Bronchial epithelial cell (primary cell): ENCODE measurements around the gene SLC6A9. TPM values are rescaled to one million over a fixed set of nuclear protein-coding genes. Genes with fewer than 3 reads are reported as not detected.
A peak's percentile ranks its signal among the peaks of the same experiment; 100 is the strongest.

Source experiments
- DNase-seq: peaks from one replicate; pipeline ENCODE4 v3.0.0-alpha.2; 2010; ENCODE audit warnings: low read depth
- FAIRE-seq: peaks from 2 replicates; lab custom pipeline; 2011; peaks lifted over from hg19 to GRCh38; lab: Jason Lieb, UNC
- H3K27me3 ChIP-seq: 2 replicates; pipeline ENCODE4 v1.5.1; 2011; ENCODE audit warnings: low read length; ENCODE audit not compliant: control insufficient read depth, insufficient read depth
- H3K36me3 ChIP-seq: 2 replicates; pipeline ENCODE4 v1.5.1; 2011; ENCODE audit warnings: low read length; ENCODE audit not compliant: control insufficient read depth, insufficient read depth
- H3K4me3 ChIP-seq: 2 replicates; pipeline ENCODE4 v1.5.1; 2011; ENCODE audit warnings: mild to moderate bottlenecking, low read depth, low read length, control low read depth
- total RNA-seq: library from RNA; depleted of rRNA; stranded (reverse); fragments of >200 nt; gene quantifications from 2 replicates; pipeline ENCODE4 v1.2.1, GENCODE V29; 2014
- TF ChIP-seq, protein P1 (sequence below): IDR thresholded peaks from 2 replicates; pipeline ENCODE4 v1.5.1; 2011; ENCODE audit warnings: mild to moderate bottlenecking, moderate library complexity, low read length, control low read depth, inconsistent platforms; ENCODE audit not compliant: insufficient read depth, severe bottlenecking

The SLC6A9 gene
- total RNA-seq, 1 donor from 2014 or later, result 13.4 TPM

DNA sequence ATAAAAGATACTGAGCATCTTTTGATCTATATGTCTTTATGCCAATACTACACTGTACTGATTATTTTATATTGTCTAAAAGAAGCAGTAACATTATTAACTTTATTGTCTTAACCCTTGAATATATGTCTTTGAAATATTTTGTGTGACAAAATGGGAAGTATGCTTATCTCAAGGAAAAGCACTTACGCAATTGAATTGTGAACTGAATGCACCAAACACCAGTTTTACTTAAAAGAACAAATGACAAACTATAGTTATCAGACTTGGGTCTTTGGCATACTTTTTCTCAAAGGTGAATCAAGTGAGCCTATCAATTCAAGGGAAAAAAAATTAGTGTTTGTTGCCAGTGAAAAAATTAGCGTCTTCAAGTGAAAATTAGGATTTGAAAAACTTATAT, 9.2 kb upstream of the SLC6A9 start:
- H3K27me3 ChIP-seq, result no peaks in the 10 kb centered on the region
- TF ChIP-seq, protein P1, sequence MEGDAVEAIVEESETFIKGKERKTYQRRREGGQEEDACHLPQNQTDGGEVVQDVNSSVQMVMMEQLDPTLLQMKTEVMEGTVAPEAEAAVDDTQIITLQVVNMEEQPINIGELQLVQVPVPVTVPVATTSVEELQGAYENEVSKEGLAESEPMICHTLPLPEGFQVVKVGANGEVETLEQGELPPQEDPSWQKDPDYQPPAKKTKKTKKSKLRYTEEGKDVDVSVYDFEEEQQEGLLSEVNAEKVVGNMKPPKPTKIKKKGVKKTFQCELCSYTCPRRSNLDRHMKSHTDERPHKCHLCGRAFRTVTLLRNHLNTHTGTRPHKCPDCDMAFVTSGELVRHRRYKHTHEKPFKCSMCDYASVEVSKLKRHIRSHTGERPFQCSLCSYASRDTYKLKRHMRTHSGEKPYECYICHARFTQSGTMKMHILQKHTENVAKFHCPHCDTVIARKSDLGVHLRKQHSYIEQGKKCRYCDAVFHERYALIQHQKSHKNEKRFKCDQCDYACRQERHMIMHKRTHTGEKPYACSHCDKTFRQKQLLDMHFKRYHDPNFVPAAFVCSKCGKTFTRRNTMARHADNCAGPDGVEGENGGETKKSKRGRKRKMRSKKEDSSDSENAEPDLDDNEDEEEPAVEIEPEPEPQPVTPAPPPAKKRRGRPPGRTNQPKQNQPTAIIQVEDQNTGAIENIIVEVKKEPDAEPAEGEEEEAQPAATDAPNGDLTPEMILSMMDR, result no peak
- DNase-seq (no peak), FAIRE-seq (no peak)
- no peak overlapping the region for H3K4me3 ChIP-seq
- no peaks in the 10 kb centered on the region for H3K36me3 ChIP-seq

DNA sequence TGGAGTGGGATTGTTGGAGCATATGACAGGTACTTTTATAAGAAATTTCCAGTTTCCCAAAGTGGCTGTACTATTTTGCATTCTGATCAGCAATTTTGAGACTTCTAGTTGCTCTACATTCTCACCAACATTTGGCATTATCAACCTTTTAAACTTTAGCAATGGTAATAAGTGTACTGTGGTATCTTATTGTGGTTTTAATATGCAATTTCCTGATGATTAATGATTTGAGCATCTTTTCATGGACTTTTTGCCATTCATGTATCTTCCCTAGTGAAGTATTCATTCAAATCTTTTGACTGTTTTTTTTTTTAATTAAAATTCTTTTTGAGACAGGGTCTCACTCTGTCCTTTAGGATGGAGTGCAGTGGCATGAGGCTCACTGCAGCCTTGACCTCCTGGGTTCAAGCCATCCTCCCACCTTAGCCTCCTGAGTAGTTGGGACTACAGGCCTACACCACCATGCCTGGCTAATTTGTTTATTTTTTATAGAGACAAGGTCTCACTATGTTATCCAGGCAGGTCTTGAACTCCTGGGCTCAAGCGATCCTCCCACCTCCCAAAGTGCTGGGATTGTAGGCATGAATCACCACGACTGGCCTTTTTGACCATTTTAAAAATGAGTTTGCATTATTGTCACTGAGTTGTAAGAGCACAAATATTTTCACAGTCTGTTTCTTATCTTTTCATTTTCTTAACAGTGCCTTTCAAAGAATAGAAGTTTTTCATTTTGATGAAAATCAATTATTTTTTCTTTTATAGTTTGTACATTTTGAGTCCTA, 7.8 kb upstream of the SLC6A9 start:
- TF ChIP-seq, protein P1, result no peak
- H3K4me3 ChIP-seq, result no peak overlapping the region
- no peak for FAIRE-seq
- H3K27me3 ChIP-seq, result no peaks in the 10 kb centered on the region
- no peaks in the 10 kb centered on the region for H3K36me3 ChIP-seq
- peak; percentile 59 for DNase-seq

DNA sequence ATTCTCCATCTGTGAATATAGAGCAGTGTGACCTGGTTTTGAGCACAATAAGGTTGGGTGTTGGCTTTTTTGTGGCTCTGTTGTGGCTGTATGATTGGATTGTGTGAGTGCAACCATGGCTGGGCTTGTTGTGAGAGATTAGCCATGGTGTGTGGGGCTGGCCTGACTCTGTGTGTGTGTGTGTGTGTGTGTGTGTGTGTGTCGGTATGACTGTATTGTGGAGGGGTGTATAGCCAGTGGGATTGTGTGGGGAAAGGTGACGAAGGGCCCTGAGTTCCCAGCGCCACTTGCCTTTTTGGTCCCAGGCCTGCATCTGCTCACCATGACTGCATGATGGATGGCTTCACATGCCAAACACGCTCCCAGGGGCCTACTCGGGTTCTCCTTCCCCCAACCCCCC, 5.9 kb upstream of the SLC6A9 start:
- Histone ChIP-seq H3K27me3 (no peaks in the 10 kb centered on the region), H3K36me3 (no peaks in the 10 kb centered on the region), H3K4me3 (no peak overlapping the region)
- no peak for FAIRE-seq
- no peak for DNase-seq
- TF ChIP-seq, protein P1, result no peak

DNA sequence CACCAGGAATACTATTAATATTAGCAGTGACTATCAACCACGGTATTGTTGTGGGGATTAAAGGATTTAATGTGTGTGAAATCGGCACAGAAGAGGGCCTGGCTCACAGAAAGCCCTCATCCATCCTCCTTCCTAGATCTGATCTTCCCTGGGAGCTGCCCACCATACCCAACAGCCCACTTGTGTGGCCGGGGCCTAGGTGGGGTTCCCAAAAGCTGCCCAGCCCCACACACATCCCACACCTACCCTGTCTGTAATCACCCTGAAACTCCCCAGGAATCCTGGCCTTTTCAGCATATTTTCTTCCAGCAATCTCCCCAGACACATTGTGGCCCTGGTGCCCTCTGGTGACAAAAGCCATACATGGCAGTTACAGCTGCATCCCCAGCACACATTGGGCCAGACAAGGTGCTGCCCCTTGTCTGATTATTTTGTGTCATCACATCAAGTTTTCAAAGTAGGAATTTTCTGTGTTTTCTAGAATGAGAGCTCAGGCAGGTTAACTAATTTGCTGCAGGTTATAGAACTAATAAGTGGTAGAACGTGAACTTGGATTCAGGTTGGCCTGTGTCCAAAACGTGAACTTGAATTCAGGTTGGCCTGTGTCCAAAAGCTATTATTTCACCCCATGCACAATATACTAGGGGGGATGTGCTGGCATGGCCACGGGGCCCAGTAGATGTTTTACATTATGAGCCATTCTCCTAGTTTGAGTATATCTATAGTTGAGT, 5.3 kb upstream of the SLC6A9 start:
- FAIRE-seq, result peak; percentile 66
- TF ChIP-seq, protein P1, result peak; percentile 76
- peak; percentile 62 for DNase-seq
- Histone ChIP-seq H3K27me3 (no peaks in the 10 kb centered on the region), H3K36me3 (no peaks in the 10 kb centered on the region), H3K4me3 (no peak overlapping the region)

DNA sequence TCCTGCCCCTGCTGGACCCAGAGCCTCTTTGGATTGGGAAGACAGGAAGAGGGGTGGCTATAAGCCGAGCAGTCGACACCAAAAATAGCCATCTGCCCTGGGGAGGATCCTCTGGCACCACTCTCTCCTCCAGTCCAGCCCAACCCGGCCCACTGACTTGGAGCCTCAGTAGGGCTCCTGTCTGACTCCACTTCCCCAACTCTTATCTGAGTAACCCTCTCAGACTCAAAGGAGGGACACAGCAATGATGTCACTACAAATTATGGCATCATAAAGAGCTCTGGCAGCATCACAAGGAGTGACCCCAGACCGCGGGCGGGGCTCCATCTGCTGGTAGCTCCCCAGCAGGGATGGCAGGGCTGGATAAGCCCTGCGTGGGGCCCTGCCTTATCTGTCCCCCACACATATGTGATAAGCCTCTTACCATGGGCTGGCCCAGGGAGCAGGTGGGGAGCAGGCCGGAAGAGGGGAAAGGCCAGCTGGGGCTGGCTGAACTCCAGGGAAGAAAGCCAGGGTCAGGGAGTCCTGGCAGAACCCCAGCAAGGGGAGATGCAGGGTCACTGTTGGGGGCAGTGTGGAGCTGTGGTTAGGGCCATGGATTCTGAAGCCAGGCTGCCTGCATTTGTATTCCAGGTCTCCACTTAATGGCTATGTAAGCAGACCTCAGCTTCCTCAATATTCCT, 4.6 kb upstream of the SLC6A9 start:
- H3K36me3 ChIP-seq, result no peaks in the 10 kb centered on the region
- DNase-seq, result no peak
- FAIRE-seq, result no peak
- TF ChIP-seq, protein P1, result peak; percentile 6
- no peaks in the 10 kb centered on the region for H3K27me3 ChIP-seq
- no peak overlapping the region for H3K4me3 ChIP-seq
